SK-N-MC (cell line): ENCODE results near the gene GALNT7.

ENCODE experiments used
- EZH2 ChIP-seq: fragments of 200-600 bp; sonication (generic); IDR thresholded peaks from one replicate; pipeline ENCODE4 v1.6.1; 2017; ENCODE audit warnings: antibody characterized with exemption
- FOXP2 ChIP-seq: optimal IDR thresholded peaks from 2 replicates; pipeline ENCODE3; 2011; ENCODE audit warnings: mild to moderate bottlenecking, moderate library complexity; ENCODE audit not compliant: insufficient read depth; ENCODE audit errors: extremely low read length, control extremely low read depth
- POLR2AphosphoS5 ChIP-seq: IDR thresholded peaks from 2 replicates; pipeline ENCODE4 v1.6.1; 2012; ENCODE audit warnings: mild to moderate bottlenecking, low read depth, low read length, borderline replicate concordance

- no peak for TF ChIP-seq POLR2AphosphoS5
- no peak for TF ChIP-seq EZH2
- TF ChIP-seq FOXP2 = no peak
Observed at GRCh38 chr4:173217075-173217474, 48.5 kb downstream of the GALNT7 start.
